H1 (cell line): ENCODE data around the gene CCDC195. TPM values are rescaled to one million over a fixed set of nuclear protein-coding genes. Genes with fewer than 3 reads are reported as not detected.

ENCODE experiments used
- CTCF ChIA-PET: fragments of 300-600 bp; sonication (Branson Sonifier 250); formaldehyde crosslinking; loops from one replicate; lab custom pipeline; 2021; ENCODE audit not compliant: partially characterized antibody; lab: Charles Lee
- POLR2A ChIA-PET: fragments of 300-600 bp; sonication (Branson Sonifier 250); formaldehyde crosslinking; loops from one replicate; lab custom pipeline; 2021; ENCODE audit warnings: inconsistent platforms; ENCODE audit not compliant: partially characterized antibody; lab: Charles Lee
- DNase-seq, 2 experiments: peaks; one replicate each; pipeline versions ENCODE4 v3.0.0 to v3.0.0-alpha.2; 2010 to 2022; ENCODE audit warnings: low spot score in 2 of 2, low read depth in 1 of 2, mixed read lengths in 1 of 2
- FAIRE-seq: peaks from 2 replicates; lab custom pipeline; 2011; peaks lifted over from hg19 to GRCh38; lab: Jason Lieb, UNC
- H2AFZ ChIP-seq: 2 replicates; pipeline ENCODE4 v1.8.1; 2012; ENCODE audit warnings: low read length, inconsistent platforms
- H2AK5ac ChIP-seq: 2 replicates; pipeline ENCODE4 v1.6.1; 2013; ENCODE audit warnings: low read depth, low read length
- H2BK120ac ChIP-seq: replicated peaks from 2 replicates; pipeline ENCODE3; 2013; ENCODE audit warnings: low read depth, low read length, inconsistent platforms
- H2BK12ac ChIP-seq: 2 replicates; pipeline ENCODE4 v1.6.1; 2013; ENCODE audit warnings: low read depth, low read length
- H2BK15ac ChIP-seq: 2 replicates; pipeline ENCODE4 v1.6.1; 2013; ENCODE audit warnings: low read length
- H2BK20ac ChIP-seq: 2 replicates; pipeline ENCODE4 v1.6.1; 2013; ENCODE audit warnings: low read length
- H2BK5ac ChIP-seq: 2 replicates; pipeline ENCODE4 v1.6.1; 2013; ENCODE audit warnings: low read depth, low read length
- H3K14ac ChIP-seq: 2 replicates; pipeline ENCODE4 v1.6.1; 2013; ENCODE audit warnings: inconsistent platforms; ENCODE audit not compliant: insufficient read length
- H3K18ac ChIP-seq: 2 replicates; pipeline ENCODE4 v1.6.1; 2013; ENCODE audit warnings: low read length; ENCODE audit errors: extremely low read depth
- H3K23ac ChIP-seq: 2 replicates; pipeline ENCODE4 v1.6.1; 2013; ENCODE audit warnings: inconsistent platforms; ENCODE audit not compliant: insufficient read length
- H3K23me2 ChIP-seq: 2 replicates; pipeline ENCODE4 v1.6.1; 2013; ENCODE audit warnings: low read depth, low read length
- H3K27ac ChIP-seq: 2 replicates; pipeline ENCODE4 v1.6.1; 2011; ENCODE audit warnings: low read depth, low read length, inconsistent platforms
- H3K27me3 ChIP-seq, 4 experiments: replicated peaks in 1 of 4; 1 replicate in 1 of 4; 2 replicates in 3 of 4; pipeline versions ENCODE4 v1.6.1 to v1.8.1; 2011 to 2013; ENCODE audit warnings: low read length in 3 of 4, mild to moderate bottlenecking in 3 of 4, inconsistent platforms in 2 of 4, mixed read lengths in 2 of 4, moderate library complexity in 1 of 4; ENCODE audit not compliant: control insufficient read depth in 3 of 4, insufficient read depth in 3 of 4; ENCODE audit errors: extremely low read depth in 1 of 4
- H3K36me3 ChIP-seq, 4 experiments: 2 replicates each; pipeline versions ENCODE4 v1.6.1 to v1.8.1; 2011 to 2013; ENCODE audit warnings: mild to moderate bottlenecking in 4 of 4, low read length in 3 of 4, moderate library complexity in 2 of 4, control low read depth in 1 of 4, inconsistent platforms in 1 of 4; ENCODE audit not compliant: insufficient read depth in 4 of 4, control insufficient read depth in 2 of 4
- H3K4ac ChIP-seq: replicated peaks from 2 replicates; pipeline ENCODE3; 2013; ENCODE audit warnings: low read length, low read depth, mixed read lengths, inconsistent platforms; ENCODE audit not compliant: insufficient read length
- H3K4me1 ChIP-seq, 4 experiments: replicated peaks in 1 of 4; 1 replicate in 1 of 4; 2 replicates in 3 of 4; pipeline versions ENCODE4 v1.6.1 to v1.8.1; 2011 to 2013; ENCODE audit warnings: low read length in 3 of 4, inconsistent platforms in 2 of 4, mixed read lengths in 1 of 4; ENCODE audit not compliant: insufficient read depth in 4 of 4, control insufficient read depth in 3 of 4
- H3K4me2 ChIP-seq, 2 experiments: 2 replicates each; pipeline versions ENCODE4 v1.6.1 to v1.8.1; 2011 to 2013; ENCODE audit warnings: low read depth in 2 of 2, low read length in 2 of 2, control low read depth in 1 of 2, inconsistent platforms in 1 of 2, mild to moderate bottlenecking in 1 of 2; ENCODE audit not compliant: insufficient read depth in 1 of 2
- H3K4me3 ChIP-seq, 4 experiments: fragments of 200-600, 300-600 bp in 1 of 4; sonication (generic), shearing (Covaris generic), sonication (Bioruptor Twin) in 1 of 4; 2 replicates each; pipeline versions ENCODE4 v1.5.1 to v1.8.1; 2011 to 2016; ENCODE audit warnings: low read length in 4 of 4, low read depth in 3 of 4, control low read depth in 2 of 4, inconsistent platforms in 2 of 4, mild to moderate bottlenecking in 2 of 4, mixed read lengths in 1 of 4, moderate library complexity in 1 of 4; ENCODE audit not compliant: insufficient read depth in 2 of 4; ENCODE audit errors: extremely low read depth in 1 of 4
- H3K56ac ChIP-seq: replicated peaks from 2 replicates; pipeline ENCODE3; 2013; ENCODE audit warnings: low read depth, mild to moderate bottlenecking, mixed read lengths, low read length, inconsistent platforms; ENCODE audit not compliant: insufficient read length
- H3K79me1 ChIP-seq: 2 replicates; pipeline ENCODE4 v1.6.1; 2013; ENCODE audit warnings: low read depth, low read length, control low read depth
- H3K79me2 ChIP-seq, 2 experiments: 2 replicates each; pipeline versions ENCODE4 v1.6.1 to v1.8.1; 2012 to 2013; ENCODE audit warnings: low read length in 2 of 2, mild to moderate bottlenecking in 2 of 2, inconsistent platforms in 1 of 2; ENCODE audit not compliant: insufficient read depth in 2 of 2, control insufficient read depth in 1 of 2
- H3K9ac ChIP-seq, 4 experiments: replicated peaks in 1 of 4; 1 replicate in 1 of 4; 2 replicates in 3 of 4; pipeline versions ENCODE4 v1.6.1 to v1.8.1; 2011 to 2013; ENCODE audit warnings: low read depth in 3 of 4, low read length in 3 of 4, control low read depth in 2 of 4, mild to moderate bottlenecking in 2 of 4, moderate library complexity in 2 of 4, inconsistent platforms in 1 of 4; ENCODE audit errors: extremely low read depth in 1 of 4
- H3K9me3 ChIP-seq, 2 experiments: 2 replicates each; pipeline versions ENCODE4 v1.6.1 to v1.8.1; 2012 to 2013; ENCODE audit warnings: mild to moderate bottlenecking in 2 of 2, moderate library complexity in 2 of 2, control low read depth in 1 of 2, inconsistent platforms in 1 of 2, low read depth in 1 of 2, low read length in 1 of 2, mixed read lengths in 1 of 2; ENCODE audit not compliant: insufficient read depth in 2 of 2
- H4K20me1 ChIP-seq, 2 experiments: replicated peaks in 1 of 2; 2 replicates each; pipeline versions ENCODE3 to v1.8.1; 2011 to 2013; ENCODE audit warnings: inconsistent platforms in 2 of 2, low read length in 2 of 2, mild to moderate bottlenecking in 1 of 2; ENCODE audit not compliant: insufficient read depth in 2 of 2, control insufficient read depth in 1 of 2
- H4K5ac ChIP-seq: 2 replicates; pipeline ENCODE4 v1.6.1; 2013; ENCODE audit warnings: low read length, low read depth, mixed read lengths, inconsistent platforms; ENCODE audit not compliant: insufficient read length
- H4K8ac ChIP-seq: 2 replicates; pipeline ENCODE4 v1.8.0; 2013; ENCODE audit warnings: mild to moderate bottlenecking, moderate library complexity, low read length, inconsistent platforms; ENCODE audit not compliant: insufficient read depth; ENCODE audit errors: extremely low read depth
- H4K91ac ChIP-seq: replicated peaks from 2 replicates; pipeline ENCODE3; 2013; ENCODE audit warnings: low read length, mixed read lengths, inconsistent platforms; ENCODE audit not compliant: insufficient read length
- SP4 ChIP-seq: IDR thresholded peaks from 2 replicates; pipeline ENCODE4 v1.6.1; 2012; ENCODE audit warnings: low read length, inconsistent platforms
- TBP ChIP-seq: IDR thresholded peaks from 2 replicates; pipeline ENCODE4 v1.6.1; 2011; ENCODE audit warnings: low read depth, low read length, improper control_type of control experiment
- polyA plus RNA-seq, 7 experiments: library from polyadenylated mRNA; depleted of rRNA in 3 of 7; stranded (reverse) in 5 of 7; unstranded in 2 of 7; fragments of >200 nt in 5 of 7; fragments of 200-250 nt in 2 of 7; gene quantifications; 1 replicate in 5 of 7; 2 replicates in 1 of 7; 4 replicates in 1 of 7; pipeline versions ENCODE4 v1.2.1 to v1.2.3, GENCODE V29; 2011 to 2013; ENCODE audit warnings: missing spikeins in 2 of 7, mixed read lengths in 2 of 7
- total RNA-seq: library from RNA; stranded (reverse); fragmentation: NEBNext Ultra II Directional; extraction: Animal tissue kit (Norgen Biotek cat#: 25700); gene quantifications from 2 replicates; pipeline ENCODE4 v1.2.1, GENCODE V29; 2021

CCDC195 gene
- total and polyA plus RNA-seq, 2 of the 8 experiments (the other 6 are each of a cell fraction or from before 2014, with no cell fraction given): not detected

DNA sequence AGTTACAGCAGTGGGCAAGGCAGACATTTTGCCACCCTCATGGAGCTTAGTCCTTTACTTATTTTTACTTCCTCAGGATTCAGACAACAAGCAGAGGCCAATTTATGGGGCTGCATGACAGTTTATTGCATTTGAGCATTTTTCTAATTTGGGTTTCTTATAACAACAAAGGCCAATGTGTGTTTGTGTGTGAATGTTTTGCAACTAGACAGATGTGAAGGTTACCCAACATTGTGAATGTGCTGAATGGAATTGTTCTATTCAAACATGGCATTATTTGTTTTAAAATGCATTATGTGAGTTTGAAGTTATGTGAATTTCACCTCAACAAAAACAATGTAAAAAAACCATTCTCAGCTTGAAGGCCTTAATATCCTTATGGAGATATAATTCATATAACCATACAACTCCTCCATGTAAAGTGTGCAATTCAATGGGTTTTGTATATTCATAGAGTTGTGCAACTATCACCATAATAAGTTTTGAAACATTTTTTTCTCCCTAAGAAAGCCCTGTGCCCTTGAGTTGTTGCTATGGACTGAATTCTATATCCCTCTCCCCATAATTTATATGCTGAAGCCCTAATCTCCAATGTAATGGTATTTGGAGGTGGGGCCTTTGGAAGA, 57.3 kb downstream of the CCDC195 start:
- Histone ChIP-seq H3K4me1 (no peaks in the 10 kb centered on the region), H3K18ac (no peak overlapping the region), H2BK120ac (no peak overlapping the region), H2BK20ac (no peak overlapping the region), H3K79me1 (no peaks in the 10 kb centered on the region), H3K27ac (no peak overlapping the region), H4K91ac (no peak overlapping the region), H2AFZ (no peak overlapping the region), H4K5ac (no peak overlapping the region), H4K20me1 (no peaks in the 10 kb centered on the region), H3K79me2 (no peaks in the 10 kb centered on the region), H3K36me3 (no peaks in the 10 kb centered on the region), H3K23ac (no peak overlapping the region), H3K4me2 (no peak overlapping the region), H4K8ac (no peak overlapping the region), H3K23me2 (no peaks in the 10 kb centered on the region), H3K9me3 (peaks cover 16 to 27% of the 10 kb centered on the region in 2 experiments), H3K14ac (no peak overlapping the region), H3K9ac (no peak overlapping the region), H2AK5ac (no peak overlapping the region), H2BK5ac (no peak overlapping the region), H2BK15ac (no peak overlapping the region), H3K56ac (no peak overlapping the region), H3K27me3 (no peaks in the 10 kb centered on the region), H2BK12ac (no peak overlapping the region), H3K4ac (no peak overlapping the region), H3K4me3 (no peak overlapping the region)
- FAIRE-seq (no peak), DNase-seq (no peak)
- CTCF ChIA-PET: no interaction called here
- POLR2A ChIA-PET: no interaction called here
- TF ChIP-seq SP4 (no peak), TBP (no peak)
